Left ventricle myocardium superior (tissue), 1 donor: ENCODE measurements around the gene MS4A10. TPM values are rescaled to one million over a fixed set of nuclear protein-coding genes. Genes with fewer than 3 reads are reported as not detected.

Experiments used
- ATAC-seq: fragments of 200-7000 bp; cut with Tn5 transposase; one replicate; pipeline ENCODE4 v1.9.1; 2020; ENCODE audit warnings: mild to moderate bottlenecking, moderate library complexity
- DNase-seq: peaks from one replicate; pipeline ENCODE4 v3.0.0-alpha.2; 2020
- intact Hi-C: fragments of 100-400 bp; cut with micrococcal nuclease; formaldehyde crosslinking; loops from one replicate; pipeline ENCODE4 v1.11.0; 2022
- total RNA-seq: library from RNA; stranded (reverse); fragmentation: NEBNext Ultra II Directional; extraction: Animal tissue kit (Norgen Biotek cat#: 25700); gene quantifications from one replicate; pipeline ENCODE4 v1.2.1, GENCODE V29; 2021
- donor health status: DM: no; HTN: yes; CAD: no; lungs with severe emphysema.

Gene MS4A10
- total RNA-seq, 1 donor from 2014 or later, result not detected

GRCh38 chr11:60841797-60842667 is 56.9 kb downstream of the MS4A10 start, which contains the start of gene CCDC86:
CCDC86 (plus strand) TSS chr11:60842113; CDS start chr11:60842125, 12 bp downstream.
- DNase-seq (peak; percentile 98), ATAC-seq (peak; percentile 95)
- intact Hi-C loops, result no loop called here

DNA sequence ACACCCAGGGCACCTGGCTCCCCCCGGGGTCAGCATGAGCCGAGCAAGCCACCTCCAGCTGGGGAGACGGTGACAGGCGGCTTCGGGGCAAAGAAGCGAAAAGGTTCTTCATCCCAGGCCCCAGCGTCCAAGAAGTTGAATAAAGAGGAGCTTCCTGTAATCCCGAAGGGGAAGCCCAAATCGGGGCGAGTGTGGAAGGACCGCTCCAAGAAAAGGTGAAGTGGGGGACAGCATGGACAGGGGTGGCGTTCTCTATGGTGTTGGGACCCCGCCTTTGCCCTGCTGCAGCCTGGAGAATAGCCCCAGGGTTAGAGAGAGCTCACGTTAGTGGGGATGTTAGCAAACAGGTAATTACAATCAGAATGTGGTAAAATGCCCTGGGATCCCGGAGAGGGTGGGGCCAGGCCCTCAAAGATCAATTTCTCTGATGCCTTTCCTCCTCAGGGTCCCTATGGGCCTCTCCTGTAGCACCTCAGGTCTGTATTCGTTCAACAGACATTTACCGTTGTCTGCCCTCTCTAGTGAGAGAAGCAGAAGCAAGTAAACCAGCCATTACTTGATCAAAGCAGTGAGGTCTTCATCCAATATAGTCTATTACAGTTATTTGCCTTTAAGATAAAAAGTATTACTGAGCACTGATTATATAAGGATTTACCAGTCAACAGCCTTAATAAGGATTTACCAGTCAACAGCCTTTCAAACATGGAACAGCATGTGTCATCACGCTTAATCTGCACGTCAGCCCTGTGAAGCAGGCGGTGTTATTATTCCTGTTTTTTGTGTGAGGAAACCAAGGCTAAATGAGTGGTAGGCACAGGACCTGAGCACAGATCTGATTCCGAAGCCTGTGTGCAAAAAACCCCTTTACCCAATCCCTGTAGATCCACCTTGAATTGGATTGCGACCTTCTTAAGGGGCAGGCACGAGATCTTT is 57.8 kb downstream of the MS4A10 start:
- DNase-seq (no peak), ATAC-seq (no peak)
- intact Hi-C loops, result no loop called here

- ATAC-seq (no peak), DNase-seq (no peak)
- intact Hi-C loops, result no loop called here
Observed at GRCh38 chr11:60844045-60844869, 59.1 kb downstream of the MS4A10 start.

DNA sequence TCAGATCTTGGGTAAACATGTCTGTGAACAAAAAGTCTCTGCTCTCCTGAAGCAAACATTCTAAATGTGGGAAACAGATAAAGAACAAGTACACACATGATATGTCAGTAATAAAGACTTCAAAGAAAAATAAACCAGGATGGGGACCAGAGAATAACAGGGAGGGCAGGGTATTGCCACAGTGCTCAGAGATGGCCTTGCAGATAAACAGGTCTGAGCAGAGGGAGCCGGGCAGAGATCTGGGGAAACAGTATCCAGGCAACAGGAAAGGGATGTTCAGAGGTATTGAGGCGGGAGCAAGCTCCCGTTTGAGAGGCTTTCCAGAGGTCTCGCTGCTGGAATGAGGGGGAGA is 59.7 kb downstream of the MS4A10 start:
- intact Hi-C loops, result no loop called here
- no peak for DNase-seq
- ATAC-seq, result no peak

DNA sequence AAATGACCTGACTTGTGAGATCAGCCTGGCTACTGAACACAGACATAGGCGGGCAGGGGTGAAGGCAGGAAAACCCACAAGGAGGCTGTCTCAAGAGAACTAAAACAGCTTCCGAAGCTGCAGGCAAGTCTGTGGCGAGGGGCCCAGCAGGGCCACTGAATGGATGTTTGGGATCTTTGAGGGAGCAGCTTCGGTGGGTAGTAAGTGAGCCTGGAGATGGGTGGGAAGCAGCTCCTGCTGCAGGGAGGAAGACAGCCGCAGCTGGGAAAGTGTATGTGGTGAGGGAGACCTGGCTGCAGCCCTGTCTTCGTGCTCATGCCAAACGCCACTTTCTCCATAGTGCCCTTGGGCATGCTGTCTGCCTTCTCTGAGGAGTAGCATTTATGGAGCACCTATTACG is 60.2 kb downstream of the MS4A10 start:
- intact Hi-C loops, result no loop called here
- ATAC-seq, result no peak
- DNase-seq, result no peak

GRCh38 chr11:60847281-60847680 is 62.1 kb downstream of the MS4A10 start:
- intact Hi-C loops, result no loop called here
- DNase-seq, result no peak
- no peak for ATAC-seq

DNA sequence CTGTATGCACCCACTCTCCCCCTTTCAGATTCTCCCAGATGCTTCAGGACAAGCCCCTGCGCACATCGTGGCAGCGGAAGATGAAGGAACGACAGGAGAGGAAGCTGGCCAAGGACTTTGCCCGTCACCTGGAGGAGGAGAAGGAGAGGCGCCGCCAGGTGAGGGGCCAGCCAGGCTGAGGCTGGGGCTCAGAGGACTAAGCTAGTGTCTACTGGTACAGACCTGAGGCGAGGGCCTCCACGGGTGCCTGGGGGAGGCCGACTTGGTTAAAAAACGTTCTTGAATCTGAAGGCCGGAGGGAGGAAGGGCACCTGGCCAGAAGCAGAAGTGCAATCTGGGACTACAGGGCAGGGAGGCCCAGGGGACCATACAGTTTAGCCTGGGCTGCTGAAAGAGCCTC is 62.8 kb downstream of the MS4A10 start:
- intact Hi-C loops, result no loop called here
- ATAC-seq (no peak), DNase-seq (no peak)

GRCh38 chr11:60848714-60849151 is 63.6 kb downstream of the MS4A10 start:
- no peak for DNase-seq
- intact Hi-C loops, result no loop called here
- ATAC-seq, result no peak

GRCh38 chr11:60849641-60850520 is 64.7 kb downstream of the MS4A10 start:
- ATAC-seq (no peak), DNase-seq (no peak)
- intact Hi-C loops, result no loop called here

Other genes with a start within 250 kb of the MS4A10 start
- not detected for gene MS4A8, start 85.7 kb upstream of the MS4A10 start, total RNA-seq
- gene MS4A18, start 60.6 kb upstream of the MS4A10 start, total RNA-seq, result not detected
- not detected for gene MS4A15, start 28.5 kb upstream of the MS4A10 start, total RNA-seq
- 9.7 TPM for gene CCDC86, start 56.8 kb downstream of the MS4A10 start, total RNA-seq
- 3.1 TPM for gene PTGDR2, start 70.6 kb downstream of the MS4A10 start, total RNA-seq
- gene ZP1, start 82.2 kb downstream of the MS4A10 start, total RNA-seq, result not detected
- gene PRPF19, start 121.3 kb downstream of the MS4A10 start, total RNA-seq, result 41.5 TPM
- gene TMEM109, start 128.8 kb downstream of the MS4A10 start, total RNA-seq, result 97.0 TPM
- gene TMEM132A, start 139.1 kb downstream of the MS4A10 start, total RNA-seq, result 5.9 TPM
- 16.8 TPM for gene SLC15A3, start 166.8 kb downstream of the MS4A10 start, total RNA-seq
- 0.20 TPM for gene CD6, start 186.3 kb downstream of the MS4A10 start, total RNA-seq